BJ (cell line): Measurements from ENCODE around the gene RPS6KC1. TPM values are rescaled to one million over a fixed set of nuclear protein-coding genes. Genes with fewer than 3 reads are reported as not detected.

Experiments
- CTCF ChIA-PET: fragments of 350-600 bp; formaldehyde crosslinking; extraction: SDS; loops from one replicate; lab custom pipeline; 2021; ENCODE audit warnings: antibody characterized with exemption, inconsistent platforms; lab: Yijun Ruan, JAX
- POLR2A ChIA-PET: fragments of 300-600 bp; sonication (Branson Sonifier 250); formaldehyde crosslinking; extraction: SDS; loops from one replicate; lab custom pipeline; 2021; ENCODE audit warnings: antibody characterized with exemption; lab: Charles Lee
- DNase-seq: peaks from one replicate; pipeline ENCODE4 v3.0.0-alpha.2; 2011; ENCODE audit warnings: low read depth
- H3K27me3 ChIP-seq: 2 replicates; pipeline ENCODE4 v1.6.0; 2011; ENCODE audit warnings: low read length; ENCODE audit not compliant: control insufficient read depth, insufficient read depth
- H3K36me3 ChIP-seq: 2 replicates; pipeline ENCODE4 v1.5.1; 2011; ENCODE audit warnings: low read length; ENCODE audit not compliant: control insufficient read depth, insufficient read depth
- H3K4me3 ChIP-seq: 2 replicates; pipeline ENCODE4 v1.5.1; 2011; ENCODE audit warnings: low read depth, mild to moderate bottlenecking, control low read depth, low read length
- CTCF ChIP-seq: IDR thresholded peaks from 2 replicates; pipeline ENCODE4 v1.5.1; 2011; ENCODE audit warnings: low read depth, mild to moderate bottlenecking, control low read depth, inconsistent platforms, low read length, moderate library complexity; ENCODE audit not compliant: insufficient read depth
- polyA minus RNA-seq: library from RNA; depleted of rRNA, polyadenylated mRNA; stranded (reverse); fragments of >200 nt; gene quantifications from 2 replicates; pipeline ENCODE4 v1.2.3, GENCODE V29; 2011; rRNA and poly(A)+ RNA removed
- polyA plus RNA-seq: library from polyadenylated mRNA; depleted of rRNA; stranded (reverse); fragments of >200 nt; gene quantifications from 2 replicates; pipeline ENCODE4 v1.2.3, GENCODE V29; 2011; rRNA removed

The RPS6KC1 gene, protein sequence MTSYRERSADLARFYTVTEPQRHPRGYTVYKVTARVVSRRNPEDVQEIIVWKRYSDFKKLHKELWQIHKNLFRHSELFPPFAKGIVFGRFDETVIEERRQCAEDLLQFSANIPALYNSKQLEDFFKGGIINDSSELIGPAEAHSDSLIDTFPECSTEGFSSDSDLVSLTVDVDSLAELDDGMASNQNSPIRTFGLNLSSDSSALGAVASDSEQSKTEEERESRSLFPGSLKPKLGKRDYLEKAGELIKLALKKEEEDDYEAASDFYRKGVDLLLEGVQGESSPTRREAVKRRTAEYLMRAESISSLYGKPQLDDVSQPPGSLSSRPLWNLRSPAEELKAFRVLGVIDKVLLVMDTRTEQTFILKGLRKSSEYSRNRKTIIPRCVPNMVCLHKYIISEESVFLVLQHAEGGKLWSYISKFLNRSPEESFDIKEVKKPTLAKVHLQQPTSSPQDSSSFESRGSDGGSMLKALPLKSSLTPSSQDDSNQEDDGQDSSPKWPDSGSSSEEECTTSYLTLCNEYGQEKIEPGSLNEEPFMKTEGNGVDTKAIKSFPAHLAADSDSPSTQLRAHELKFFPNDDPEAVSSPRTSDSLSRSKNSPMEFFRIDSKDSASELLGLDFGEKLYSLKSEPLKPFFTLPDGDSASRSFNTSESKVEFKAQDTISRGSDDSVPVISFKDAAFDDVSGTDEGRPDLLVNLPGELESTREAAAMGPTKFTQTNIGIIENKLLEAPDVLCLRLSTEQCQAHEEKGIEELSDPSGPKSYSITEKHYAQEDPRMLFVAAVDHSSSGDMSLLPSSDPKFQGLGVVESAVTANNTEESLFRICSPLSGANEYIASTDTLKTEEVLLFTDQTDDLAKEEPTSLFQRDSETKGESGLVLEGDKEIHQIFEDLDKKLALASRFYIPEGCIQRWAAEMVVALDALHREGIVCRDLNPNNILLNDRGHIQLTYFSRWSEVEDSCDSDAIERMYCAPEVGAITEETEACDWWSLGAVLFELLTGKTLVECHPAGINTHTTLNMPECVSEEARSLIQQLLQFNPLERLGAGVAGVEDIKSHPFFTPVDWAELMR
- polyA plus RNA-seq: 6.7 and 14.7 TPM in 2 replicates
- polyA minus RNA-seq: 11.2 and 12.1 TPM in 2 replicates

DNA sequence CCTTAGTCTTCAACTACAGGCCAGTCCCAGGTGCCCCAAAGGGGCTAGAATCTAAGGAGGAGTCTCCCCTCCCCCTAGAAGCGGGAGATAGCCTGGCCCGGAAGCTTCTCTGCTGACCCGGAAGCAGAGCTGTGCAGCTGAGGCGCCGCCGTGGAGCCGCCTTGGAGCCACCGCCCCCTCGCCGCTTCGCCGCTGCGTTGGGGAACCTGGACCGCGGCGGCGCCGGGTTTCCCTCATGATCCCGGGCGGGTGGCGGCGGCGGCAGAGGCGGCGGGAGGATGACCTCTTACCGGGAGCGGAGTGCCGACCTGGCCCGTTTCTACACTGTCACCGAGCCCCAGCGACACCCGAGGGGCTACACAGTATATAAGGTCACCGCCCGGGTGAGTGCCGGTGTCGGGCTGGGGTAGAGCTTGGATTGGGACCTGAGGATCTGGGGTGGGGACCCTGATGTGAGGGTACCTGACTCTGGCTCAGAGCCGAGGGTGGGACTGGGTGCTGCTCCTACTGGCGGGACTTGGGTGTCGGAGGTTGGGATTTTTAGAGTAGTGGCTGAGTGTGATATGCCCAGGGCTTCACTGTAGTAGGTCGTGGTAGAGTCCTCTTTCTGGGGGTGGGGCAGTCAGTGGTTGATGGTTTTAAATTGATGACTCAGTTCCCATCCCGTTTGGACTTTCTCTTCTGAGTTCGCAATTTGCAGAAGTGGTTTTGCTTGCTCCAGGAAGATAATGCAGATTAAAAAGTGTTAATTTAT, at the start of gene RPS6KC1:
TSS of gene RPS6KC1 (plus strand) at position 115 of the 754 bp plus-strand sequence. CDS start at position 279, 164 bp downstream.
- POLR2A ChIA-PET: no interaction called here

GRCh38 chr1:213003256-213003655, 47.8 kb upstream of the RPS6KC1 start:
- TF ChIP-seq CTCF: no peak
- POLR2A ChIA-PET: no interaction called here
- no peak for DNase-seq
- no peaks in the 10 kb centered on the region for H3K27me3 ChIP-seq
- CTCF ChIA-PET: interaction anchor here (0.6 to 1.7 kb wide), 3 partner anchors 8 to 255 kb away, joined by 3 to 4 read pairs (median 3); no protein-coding TSS in a partner anchor
- peaks cover 4% of the 10 kb centered on the region for H3K36me3 ChIP-seq
- H3K4me3 ChIP-seq: no peak overlapping the region

More for the DNA sequence above, at the start of gene RPS6KC1:
- peak within 1 kb of the TSS; percentile 94 for H3K4me3 ChIP-seq
- TF ChIP-seq CTCF: no peak
- DNase-seq: no peak
- no peaks in the 10 kb centered on the region for H3K27me3 ChIP-seq
- no peaks in the 10 kb centered on the region for H3K36me3 ChIP-seq
- CTCF ChIA-PET: interaction anchor here (0.7 kb wide), 1 partner anchor 54 kb away, joined by 3 read pairs; no protein-coding TSS in a partner anchor

GRCh38 chr1:213008564-213008963, 42.5 kb upstream of the RPS6KC1 start:
- DNase-seq: no peak
- TF ChIP-seq CTCF: no peak
- Histone ChIP-seq H3K27me3 (no peaks in the 10 kb centered on the region), H3K4me3 (no peak overlapping the region), H3K36me3 (peaks cover 3% of the 10 kb centered on the region)
- CTCF ChIA-PET: no interaction called here
- POLR2A ChIA-PET: no interaction called here

- no peaks in the 10 kb centered on the region for H3K36me3 ChIP-seq
- TF ChIP-seq CTCF: no peak
- no peak for DNase-seq
- H3K4me3 ChIP-seq: peak overlapping the region; percentile 84
- no peaks in the 10 kb centered on the region for H3K27me3 ChIP-seq
- ChIA-PET POLR2A (interaction anchor here (0.5 kb wide), 1 partner anchor 406 kb away, joined by 4 read pairs; no protein-coding TSS in a partner anchor), CTCF (interaction anchor here (1.1 to 1.5 kb wide), 3 partner anchors 11 to 349 kb away, joined by 3 to 6 read pairs (median 4); no protein-coding TSS in a partner anchor)
These were observed 36.4 kb upstream of the RPS6KC1 start for GRCh38 chr1:213014642-213015041.
